Measurements from ENCODE around the gene AS3MT.

- TF ChIP-seq CTCF (IDR thresholded peaks at IDR 0.05) = no peak
- no peak for TF ChIP-seq POLR2A (IDR thresholded peaks at IDR 0.05)
Measured at GRCh38 chr10:102941401-102941800, 72.1 kb downstream of the AS3MT start.

Data from uterus (tissue), 2 donors.